HepG2 (cell line): ENCODE measurements around the gene PLEKHS1. TPM values are rescaled to one million over a fixed set of nuclear protein-coding genes. Genes with fewer than 3 reads are reported as not detected.
"Not testable (repeated sequence)": the region's sequence is repeated elsewhere in the genome, so short reads cannot be mapped to it uniquely, and the experiment has no call there.

Experiments
- ATAC-seq: fragments of 200-7000 bp; cut with Tn5 transposase; 3 replicates; pipeline ENCODE4 v1.9.1; 2020; ENCODE audit warnings: mild to moderate bottlenecking, moderate library complexity
- BruUV-seq: library from RNA; stranded (reverse); fragments of 400-500 nt; replicated peaks from 2 replicates; lab custom pipeline; 2021; lab: Mats Ljungman, UMichigan
- CTCF ChIA-PET: fragments of 300-600 bp; formaldehyde crosslinking; extraction: SDS; loops from one replicate; lab custom pipeline; 2021; ENCODE audit warnings: low total read pairs, inconsistent platforms, low intra/inter-chr PET ratio; lab: Yijun Ruan, JAX
- POLR2A ChIA-PET: fragments of 350-600 bp; sonication (Branson Sonifier 250); formaldehyde crosslinking; loops from one replicate; lab custom pipeline; 2020; ENCODE audit warnings: antibody characterized with exemption, inconsistent platforms; lab: Yijun Ruan, JAX
- DNase-seq: peaks from one replicate; pipeline ENCODE4 v3.0.0-alpha.2; 2015; ENCODE audit warnings: low spot score
- FAIRE-seq: peaks from 3 replicates; lab custom pipeline; 2011; peaks lifted over from hg19 to GRCh38; lab: Jason Lieb, UNC
- H2AFZ ChIP-seq: one replicate; pipeline ENCODE4 v1.6.1; 2011; ENCODE audit warnings: low read length, inconsistent platforms
- H3K27ac ChIP-seq: fragments of 300-600 bp; 3 replicates; pipeline ENCODE4 v1.8.0; 2011; ENCODE audit warnings: mixed run types, mild to moderate bottlenecking, mixed read lengths, low read length, inconsistent platforms; ENCODE audit not compliant: insufficient read depth; ENCODE audit errors: extremely low read length
- H3K27me3 ChIP-seq, 2 experiments: fragments of 200-600 bp in 1 of 2; 2 replicates in 1 of 2; 3 replicates in 1 of 2; pipeline versions ENCODE4 v1.6.0 to v1.8.0; 2011; ENCODE audit warnings: low read length in 2 of 2, mild to moderate bottlenecking in 2 of 2, moderate library complexity in 2 of 2, inconsistent platforms in 1 of 2; ENCODE audit not compliant: insufficient read depth in 2 of 2, control insufficient read depth in 1 of 2
- H3K36me3 ChIP-seq, 2 experiments: fragments of 200-600 bp in 1 of 2; replicated peaks in 1 of 2; 2 replicates in 1 of 2; 3 replicates in 1 of 2; pipeline versions ENCODE4 v1.5.1 to v1.8.0; 2011; ENCODE audit warnings: low read length in 2 of 2, inconsistent platforms in 1 of 2; ENCODE audit not compliant: insufficient read depth in 2 of 2, control insufficient read depth in 1 of 2
- H3K4me1 ChIP-seq: 2 replicates; pipeline ENCODE4 v1.5.1; 2012; ENCODE audit warnings: low read length, inconsistent platforms; ENCODE audit not compliant: insufficient read depth
- H3K4me2 ChIP-seq: 2 replicates; pipeline ENCODE4 v1.6.0; 2011; ENCODE audit warnings: low read depth, low read length, inconsistent platforms
- H3K4me3 ChIP-seq, 3 experiments: fragments of 200-600 bp in 1 of 3; sonication (generic), shearing (Covaris generic) in 1 of 3; replicated peaks in 1 of 3; 2 replicates each; pipeline ENCODE4 v1.5.1; 2011 to 2016; ENCODE audit warnings: low read length in 3 of 3, inconsistent platforms in 2 of 3, low read depth in 2 of 3, mild to moderate bottlenecking in 2 of 3, control low read depth in 1 of 3, mixed read lengths in 1 of 3; ENCODE audit not compliant: insufficient read depth in 1 of 3
- H3K79me2 ChIP-seq: one replicate; pipeline ENCODE4 v1.6.1; 2011; ENCODE audit warnings: low read length, inconsistent platforms; ENCODE audit not compliant: insufficient read depth
- H3K9ac ChIP-seq: 2 replicates; pipeline ENCODE4 v1.6.0; 2011; ENCODE audit warnings: mild to moderate bottlenecking, low read depth, low read length, inconsistent platforms; ENCODE audit not compliant: insufficient read depth
- H3K9me3 ChIP-seq: 2 replicates; pipeline ENCODE4 v1.5.1; 2012; ENCODE audit warnings: mild to moderate bottlenecking, low read length
- H4K20me1 ChIP-seq: 2 replicates; pipeline ENCODE4 v1.6.0; 2011; ENCODE audit warnings: inconsistent platforms, mild to moderate bottlenecking, low read length, moderate library complexity; ENCODE audit not compliant: insufficient read depth
- CHD2 ChIP-seq: IDR thresholded peaks from 2 replicates; pipeline ENCODE4 v1.6.1; 2011; ENCODE audit warnings: low read depth, low read length, improper control_type of control experiment
- NR3C1 ChIP-seq: sonication (generic); formaldehyde crosslinking; IDR thresholded peaks from 2 replicates; pipeline ENCODE4 v1.4.0; 2020; ENCODE audit warnings: missing genetic modification reagents
- RARA ChIP-seq: IDR thresholded peaks from 2 replicates; pipeline ENCODE4 v1.6.1; 2016; ENCODE audit warnings: missing genetic modification reagents, missing compliant biosample characterization
- ZNF253 ChIP-seq: sonication (generic); formaldehyde crosslinking; IDR thresholded peaks from 2 replicates; pipeline ENCODE4 v1.8.0; 2022; ENCODE audit warnings: mild to moderate bottlenecking, missing genetic modification reagents, borderline replicate concordance
- ZNF780A ChIP-seq: sonication (generic); formaldehyde crosslinking; IDR thresholded peaks from 2 replicates; pipeline ENCODE4 v1.8.0; 2022; ENCODE audit warnings: mild to moderate bottlenecking, missing genetic modification reagents, moderate library complexity
- WGBS: methylation state at CpG from one replicate; pipeline ENCODE4 v1.1.6; 2017; ENCODE audit warnings: low lambda C conversion rate; 5-methylcytosine and 5-hydroxymethylcytosine counted together
- in situ Hi-C: cut with HindIII; loops from 2 replicates; pipeline ENCODE4 v1.10.0; 2017; ENCODE audit warnings: low pct_unique_long_range_greater_than_20kb; ENCODE audit not compliant: extremely low pct_ligation_motif_present
- intact Hi-C: fragments of 100-400 bp; cut with micrococcal nuclease; formaldehyde crosslinking; loops from one replicate; pipeline ENCODE4 v1.10.0; 2022; ENCODE audit not compliant: unreplicated experiment
- polyA plus RNA-seq, 8 experiments: library from polyadenylated mRNA; depleted of rRNA in 3 of 8; stranded (reverse) in 7 of 8; unstranded in 1 of 8; fragments of >200 nt; fragmentation: Illumina TruSeq in 4 of 8; extraction: Trizol in 4 of 8; gene quantifications; 2 replicates each; pipeline versions ENCODE4 v1.2.1 to v1.2.3, GENCODE V29; 2011 to 2016; ENCODE audit warnings: low read depth in 4 of 8, missing spikeins in 1 of 8, mixed read lengths in 1 of 8; ENCODE audit not compliant: insufficient read depth in 1 of 8
- total RNA-seq, 5 experiments: library from RNA; depleted of rRNA; stranded (reverse); fragments of >200 nt; fragmentation: Illumina TruSeq; extraction: Trizol; gene quantifications; 2 replicates each; pipeline ENCODE4 v1.2.3, GENCODE V29; 2016; ENCODE audit warnings: low read depth in 1 of 5
- TF ChIP-seq, protein P1 (sequence below), 2 experiments: fragments of 450-650 bp in 1 of 2; sonication (generic) in 1 of 2; formaldehyde crosslinking; IDR thresholded peaks; 2 replicates each; pipeline versions ENCODE4 v1.5.0 to v1.8.0; 2020 to 2022; ENCODE audit warnings: mild to moderate bottlenecking in 1 of 2, missing genetic modification reagents in 1 of 2
- TF ChIP-seq, protein P2 (sequence below): sonication (generic); IDR thresholded peaks from 2 replicates; pipeline ENCODE4 v1.6.1; 2016; ENCODE audit warnings: low read depth, borderline replicate concordance
- TF ChIP-seq, protein P3 (sequence below): sonication (generic); formaldehyde crosslinking; IDR thresholded peaks from one replicate; pipeline ENCODE4 v1.5.1; 2020; ENCODE audit warnings: mild to moderate bottlenecking, missing genetic modification reagents; ENCODE audit errors: not compliant biosample characterization

Gene PLEKHS1
- total and polyA plus RNA-seq, 2 of the 13 experiments (the other 11 are each of a cell fraction or from before 2014, with no cell fraction given): not detected

DNA sequence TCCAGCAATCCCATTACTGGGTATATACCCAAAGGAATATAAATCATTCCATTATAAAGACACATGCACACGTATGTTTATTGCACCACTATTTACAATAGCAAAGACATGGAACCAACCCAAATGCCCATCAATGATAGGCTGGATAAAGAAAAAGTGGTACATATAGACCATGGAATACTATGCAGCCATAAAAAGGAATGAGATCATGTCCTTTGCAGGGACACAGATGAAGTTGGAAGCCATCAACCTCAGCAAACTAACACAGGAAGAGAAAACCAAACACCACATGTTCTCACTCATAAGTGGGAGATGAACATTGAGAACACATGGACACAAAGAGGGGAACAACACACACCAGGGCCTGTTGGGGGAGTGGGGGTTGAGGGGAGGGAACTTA lies 63.2 kb downstream of the PLEKHS1 start:
- intact Hi-C loops, H3K27me3 ChIP-seq, H3K27ac ChIP-seq, FAIRE-seq, H3K79me2 ChIP-seq, POLR2A ChIA-PET, in situ Hi-C loops, ATAC-seq, H3K4me2 ChIP-seq, H3K4me1 ChIP-seq, H3K9ac ChIP-seq, H3K4me3 ChIP-seq, CTCF ChIA-PET, DNase-seq, BruUV-seq, H4K20me1 ChIP-seq, H3K9me3 ChIP-seq, H2AFZ ChIP-seq, H3K36me3 ChIP-seq: not testable (repeated sequence)
- WGBS: 5% methylated on average over 1 of the region's 1 CpG

DNA sequence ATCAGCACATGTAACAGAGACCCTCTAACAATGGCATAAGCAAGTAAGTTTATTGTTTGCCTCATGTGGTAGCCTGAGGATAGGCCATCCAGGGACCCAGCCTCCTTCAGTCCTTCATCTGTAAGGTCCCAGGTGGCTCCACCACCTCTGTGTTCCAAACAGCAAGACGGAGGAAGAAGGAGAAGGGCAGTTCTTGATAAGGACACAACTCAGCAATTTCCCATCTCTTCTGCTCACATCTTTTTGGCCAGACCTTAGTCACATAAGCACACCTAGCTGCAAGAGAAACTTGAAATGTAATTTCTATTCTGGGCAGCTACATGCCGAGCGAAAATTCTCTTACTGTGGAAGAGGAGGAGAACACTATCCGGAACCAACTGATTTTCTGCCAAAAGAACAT lies 68.5 kb downstream of the PLEKHS1 start:
- no peak for ATAC-seq
- no peak overlapping the region for H3K4me2 ChIP-seq
- no peak overlapping the region for H3K4me3 ChIP-seq
- H3K79me2 ChIP-seq: no peaks in the 10 kb centered on the region
- DNase-seq: no peak
- intact Hi-C loops: no loop called here
- no TSS peak for BruUV-seq
- H3K27me3 ChIP-seq: no peaks in the 10 kb centered on the region; a peak in 1 of 5 replicates
- no peaks in the 10 kb centered on the region for H4K20me1 ChIP-seq
- H3K27ac ChIP-seq: no peak overlapping the region
- H3K9me3 ChIP-seq: no peaks in the 10 kb centered on the region
- WGBS: 80% methylated on average over 4 of the region's 4 CpGs
- no peak for FAIRE-seq
- H3K36me3 ChIP-seq: no peaks in the 10 kb centered on the region
- no peak overlapping the region for H3K9ac ChIP-seq
- no peak overlapping the region for H2AFZ ChIP-seq
- in situ Hi-C loops: no loop called here
- CTCF ChIA-PET: no interaction called here
- no peaks in the 10 kb centered on the region for H3K4me1 ChIP-seq
- POLR2A ChIA-PET: no interaction called here
- TF ChIP-seq, protein P1, sequence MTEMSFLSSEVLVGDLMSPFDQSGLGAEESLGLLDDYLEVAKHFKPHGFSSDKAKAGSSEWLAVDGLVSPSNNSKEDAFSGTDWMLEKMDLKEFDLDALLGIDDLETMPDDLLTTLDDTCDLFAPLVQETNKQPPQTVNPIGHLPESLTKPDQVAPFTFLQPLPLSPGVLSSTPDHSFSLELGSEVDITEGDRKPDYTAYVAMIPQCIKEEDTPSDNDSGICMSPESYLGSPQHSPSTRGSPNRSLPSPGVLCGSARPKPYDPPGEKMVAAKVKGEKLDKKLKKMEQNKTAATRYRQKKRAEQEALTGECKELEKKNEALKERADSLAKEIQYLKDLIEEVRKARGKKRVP (CRISPR knock-in tag; IDR thresholded peaks at IDR 0.05): no peak
- TF ChIP-seq, protein P2, sequence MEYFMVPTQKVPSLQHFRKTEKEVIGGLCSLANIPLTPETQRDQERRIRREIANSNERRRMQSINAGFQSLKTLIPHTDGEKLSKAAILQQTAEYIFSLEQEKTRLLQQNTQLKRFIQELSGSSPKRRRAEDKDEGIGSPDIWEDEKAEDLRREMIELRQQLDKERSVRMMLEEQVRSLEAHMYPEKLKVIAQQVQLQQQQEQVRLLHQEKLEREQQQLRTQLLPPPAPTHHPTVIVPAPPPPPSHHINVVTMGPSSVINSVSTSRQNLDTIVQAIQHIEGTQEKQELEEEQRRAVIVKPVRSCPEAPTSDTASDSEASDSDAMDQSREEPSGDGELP: no peak
- TF ChIP-seq NR3C1 (CRISPR knock-in tag) (no peak), RARA (CRISPR knock-in tag) (no peak), CHD2 (no peak), ZNF253 (no peak), ZNF780A (CRISPR knock-in tag) (no peak)
- TF ChIP-seq, protein P3, sequence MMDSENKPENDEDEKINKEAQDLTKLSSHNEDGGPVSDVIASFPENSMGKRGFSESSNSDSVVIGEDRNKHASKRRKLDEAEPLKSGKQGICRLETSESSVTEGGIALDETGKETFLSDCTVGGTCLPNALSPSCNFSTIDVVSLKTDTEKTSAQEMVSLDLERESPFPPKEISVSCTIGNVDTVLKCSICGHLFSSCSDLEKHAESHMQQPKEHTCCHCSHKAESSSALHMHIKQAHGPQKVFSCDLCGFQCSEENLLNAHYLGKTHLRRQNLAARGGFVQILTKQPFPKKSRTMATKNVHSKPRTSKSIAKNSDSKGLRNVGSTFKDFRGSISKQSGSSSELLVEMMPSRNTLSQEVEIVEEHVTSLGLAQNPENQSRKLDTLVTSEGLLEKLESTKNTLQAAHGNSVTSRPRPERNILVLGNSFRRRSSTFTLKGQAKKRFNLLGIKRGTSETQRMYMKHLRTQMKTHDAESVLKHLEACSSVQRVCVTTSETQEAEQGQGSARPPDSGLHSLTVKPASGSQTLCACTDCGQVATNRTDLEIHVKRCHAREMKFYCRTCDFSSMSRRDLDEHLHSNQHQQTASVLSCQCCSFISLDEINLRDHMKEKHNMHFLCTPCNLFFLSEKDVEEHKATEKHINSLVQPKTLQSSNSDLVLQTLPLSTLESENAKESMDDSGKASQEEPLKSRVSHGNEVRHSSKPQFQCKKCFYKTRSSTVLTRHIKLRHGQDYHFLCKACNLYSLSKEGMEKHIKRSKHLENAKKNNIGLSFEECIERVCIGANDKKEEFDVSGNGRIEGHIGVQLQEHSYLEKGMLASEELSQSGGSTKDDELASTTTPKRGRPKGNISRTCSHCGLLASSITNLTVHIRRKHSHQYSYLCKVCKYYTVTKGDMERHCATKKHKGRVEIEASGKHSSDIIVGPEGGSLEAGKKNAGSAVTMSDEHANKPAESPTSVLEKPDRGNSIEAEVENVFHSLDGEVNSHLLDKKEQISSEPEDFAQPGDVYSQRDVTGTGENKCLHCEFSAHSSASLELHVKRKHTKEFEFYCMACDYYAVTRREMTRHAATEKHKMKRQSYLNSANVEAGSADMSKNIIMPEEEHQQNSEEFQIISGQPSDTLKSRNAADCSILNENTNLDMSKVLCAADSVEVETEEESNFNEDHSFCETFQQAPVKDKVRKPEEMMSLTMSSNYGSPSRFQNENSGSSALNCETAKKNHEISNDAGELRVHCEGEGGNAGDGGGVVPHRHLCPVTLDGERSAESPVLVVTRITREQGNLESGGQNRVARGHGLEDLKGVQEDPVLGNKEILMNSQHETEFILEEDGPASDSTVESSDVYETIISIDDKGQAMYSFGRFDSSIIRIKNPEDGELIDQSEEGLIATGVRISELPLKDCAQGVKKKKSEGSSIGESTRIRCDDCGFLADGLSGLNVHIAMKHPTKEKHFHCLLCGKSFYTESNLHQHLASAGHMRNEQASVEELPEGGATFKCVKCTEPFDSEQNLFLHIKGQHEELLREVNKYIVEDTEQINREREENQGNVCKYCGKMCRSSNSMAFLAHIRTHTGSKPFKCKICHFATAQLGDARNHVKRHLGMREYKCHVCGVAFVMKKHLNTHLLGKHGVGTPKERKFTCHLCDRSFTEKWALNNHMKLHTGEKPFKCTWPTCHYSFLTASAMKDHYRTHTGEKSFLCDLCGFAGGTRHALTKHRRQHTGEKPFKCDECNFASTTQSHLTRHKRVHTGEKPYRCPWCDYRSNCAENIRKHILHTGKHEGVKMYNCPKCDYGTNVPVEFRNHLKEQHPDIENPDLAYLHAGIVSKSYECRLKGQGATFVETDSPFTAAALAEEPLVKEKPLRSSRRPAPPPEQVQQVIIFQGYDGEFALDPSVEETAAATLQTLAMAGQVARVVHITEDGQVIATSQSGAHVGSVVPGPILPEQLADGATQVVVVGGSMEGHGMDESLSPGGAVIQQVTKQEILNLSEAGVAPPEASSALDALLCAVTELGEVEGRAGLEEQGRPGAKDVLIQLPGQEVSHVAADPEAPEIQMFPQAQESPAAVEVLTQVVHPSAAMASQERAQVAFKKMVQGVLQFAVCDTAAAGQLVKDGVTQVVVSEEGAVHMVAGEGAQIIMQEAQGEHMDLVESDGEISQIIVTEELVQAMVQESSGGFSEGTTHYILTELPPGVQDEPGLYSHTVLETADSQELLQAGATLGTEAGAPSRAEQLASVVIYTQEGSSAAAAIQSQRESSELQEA (CRISPR knock-in tag): no peak
